NCI-H2227 (cell line): Measurements from ENCODE around the gene PCBP1.
"Not testable (repeated sequence)": the region's sequence is repeated elsewhere in the genome, so short reads cannot be mapped to it uniquely, and the experiment has no call there.

Experiments
- DNase-seq: peaks from one replicate; lab custom pipeline; 2025; ENCODE audit not compliant: unreplicated experiment; lab: John Stamatoyannopoulos, UW

PCBP1 gene

DNA sequence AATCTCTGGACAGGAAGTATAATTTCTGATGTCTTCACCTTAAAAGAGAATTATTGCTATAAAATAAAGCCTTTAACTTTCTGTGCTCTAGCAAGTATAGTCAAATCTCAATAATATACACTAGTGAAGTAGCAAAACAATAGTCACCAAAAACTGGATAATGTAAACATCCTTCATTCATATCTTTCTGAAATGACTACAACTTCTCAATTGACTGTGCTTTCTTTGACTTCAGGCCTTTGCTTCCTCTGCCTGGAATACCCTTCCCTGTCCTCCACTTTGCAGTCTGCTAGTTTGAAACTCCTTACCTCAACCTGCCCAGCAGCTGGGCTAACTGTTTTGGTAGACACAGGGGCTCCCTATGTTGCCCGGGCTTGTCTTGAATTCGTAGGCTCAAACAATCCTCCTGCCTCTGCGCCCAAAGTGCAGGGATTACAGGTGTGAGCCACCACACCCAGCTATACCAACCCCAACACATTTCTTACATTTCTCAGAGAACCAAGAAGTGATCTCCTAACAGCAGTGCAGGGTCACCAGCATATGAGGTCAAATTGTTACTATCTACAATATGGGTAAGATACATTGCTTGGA lies 6.6 kb upstream of the PCBP1 start:
- DNase-seq, result no peak

DNA sequence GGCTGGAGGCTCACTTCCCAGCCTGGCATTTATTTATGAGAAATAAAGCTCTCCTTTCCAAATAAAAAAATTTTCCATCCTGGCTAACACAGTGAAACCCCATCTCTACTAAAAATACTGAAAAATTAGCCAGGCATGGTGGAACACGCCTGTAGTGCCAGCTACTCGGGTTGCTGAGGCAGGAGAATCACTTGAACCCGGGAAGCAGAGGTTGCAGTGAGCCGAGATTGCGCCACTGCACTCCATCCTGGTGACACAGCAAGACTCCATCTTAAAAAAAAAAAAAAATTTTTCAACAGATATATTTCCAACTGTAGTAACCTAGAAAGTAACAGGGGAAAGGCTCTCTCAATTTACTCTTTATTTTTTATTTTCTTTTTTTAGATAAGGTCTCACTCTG lies 6.1 kb upstream of the PCBP1 start:
- DNase-seq, result no peak

- no peak for DNase-seq
Measured at GRCh38 chr2:70083344-70084156, 3.7 kb upstream of the PCBP1 start.

DNA sequence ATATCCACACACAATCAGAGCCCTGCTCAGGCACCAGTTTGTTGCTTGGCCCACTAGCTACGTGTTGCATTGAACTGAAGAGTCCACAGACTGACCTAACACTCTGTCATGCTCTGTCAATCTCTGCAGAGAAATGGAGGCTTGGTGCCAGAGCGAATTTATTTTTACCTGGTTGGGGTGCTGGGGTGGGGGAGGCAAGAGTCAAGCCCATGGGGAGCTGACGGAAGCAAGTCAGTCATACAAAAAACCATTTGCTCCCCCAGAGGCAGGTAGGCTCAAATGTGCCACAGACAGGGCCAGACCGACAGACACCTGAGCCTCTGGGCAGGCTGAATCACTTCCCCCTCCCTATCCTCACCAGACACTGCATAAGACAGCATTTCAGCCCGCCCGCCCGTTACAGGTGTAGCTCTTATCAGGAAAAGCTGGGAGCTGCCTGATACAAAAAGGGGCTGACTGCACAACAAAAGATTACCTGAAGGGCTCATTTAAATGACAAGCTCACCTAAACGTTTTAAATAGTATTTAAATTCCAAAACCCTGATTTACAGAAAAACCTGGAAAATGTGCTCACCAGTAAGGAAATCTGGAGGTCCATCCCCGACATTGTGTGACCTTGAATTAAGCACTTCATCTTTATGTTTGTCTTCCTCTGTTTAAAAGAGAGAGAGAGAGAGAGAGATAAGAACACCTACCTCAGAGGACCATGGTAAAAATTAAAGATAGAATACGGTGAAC lies 2.1 kb upstream of the PCBP1 start:
- peak; percentile 41 for DNase-seq

- DNase-seq, result peak; percentile 29
Measured at GRCh38 chr2:70085711-70086277, 1.5 kb upstream of the PCBP1 start.

GRCh38 chr2:70086278-70086837 lies 919 bp upstream of the PCBP1 start:
- peak; percentile 90 for DNase-seq

DNA sequence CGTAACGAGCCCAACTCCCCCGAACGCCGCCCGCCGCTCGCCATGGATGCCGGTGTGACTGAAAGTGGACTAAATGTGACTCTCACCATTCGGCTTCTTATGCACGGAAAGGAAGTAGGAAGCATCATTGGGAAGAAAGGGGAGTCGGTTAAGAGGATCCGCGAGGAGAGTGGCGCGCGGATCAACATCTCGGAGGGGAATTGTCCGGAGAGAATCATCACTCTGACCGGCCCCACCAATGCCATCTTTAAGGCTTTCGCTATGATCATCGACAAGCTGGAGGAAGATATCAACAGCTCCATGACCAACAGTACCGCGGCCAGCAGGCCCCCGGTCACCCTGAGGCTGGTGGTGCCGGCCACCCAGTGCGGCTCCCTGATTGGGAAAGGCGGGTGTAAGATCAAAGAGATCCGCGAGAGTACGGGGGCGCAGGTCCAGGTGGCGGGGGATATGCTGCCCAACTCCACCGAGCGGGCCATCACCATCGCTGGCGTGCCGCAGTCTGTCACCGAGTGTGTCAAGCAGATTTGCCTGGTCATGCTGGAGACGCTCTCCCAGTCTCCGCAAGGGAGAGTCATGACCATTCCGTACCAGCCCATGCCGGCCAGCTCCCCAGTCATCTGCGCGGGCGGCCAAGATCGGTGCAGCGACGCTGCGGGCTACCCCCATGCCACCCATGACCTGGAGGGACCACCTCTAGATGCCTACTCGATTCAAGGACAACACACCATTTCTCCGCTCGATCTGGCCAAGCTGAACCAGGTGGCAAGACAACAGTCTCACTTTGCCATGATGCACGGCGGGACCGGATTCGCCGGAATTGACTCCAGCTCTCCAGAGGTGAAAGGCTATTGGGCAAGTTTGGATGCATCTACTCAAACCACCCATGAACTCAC lies 673 bp downstream of the PCBP1 start:
- DNase-seq, result peak; percentile 51

DNA sequence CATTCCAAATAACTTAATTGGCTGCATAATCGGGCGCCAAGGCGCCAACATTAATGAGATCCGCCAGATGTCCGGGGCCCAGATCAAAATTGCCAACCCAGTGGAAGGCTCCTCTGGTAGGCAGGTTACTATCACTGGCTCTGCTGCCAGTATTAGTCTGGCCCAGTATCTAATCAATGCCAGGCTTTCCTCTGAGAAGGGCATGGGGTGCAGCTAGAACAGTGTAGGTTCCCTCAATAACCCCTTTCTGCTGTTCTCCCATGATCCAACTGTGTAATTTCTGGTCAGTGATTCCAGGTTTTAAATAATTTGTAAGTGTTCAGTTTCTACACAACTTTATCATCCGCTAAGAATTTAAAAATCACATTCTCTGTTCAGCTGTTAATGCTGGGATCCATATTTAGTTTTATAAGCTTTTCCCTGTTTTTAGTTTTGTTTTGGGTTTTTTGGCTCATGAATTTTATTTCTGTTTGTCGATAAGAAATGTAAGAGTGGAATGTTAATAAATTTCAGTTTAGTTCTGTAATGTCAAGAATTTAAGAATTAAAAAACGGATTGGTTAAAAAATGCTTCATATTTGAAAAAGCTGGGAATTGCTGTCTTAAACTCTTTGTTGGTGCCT lies 1.4 kb downstream of the PCBP1 start:
- DNase-seq, result peak; percentile 35

- peak; percentile 30 for DNase-seq
Measured at GRCh38 chr2:70089220-70089982, 2.1 kb downstream of the PCBP1 start.

DNA sequence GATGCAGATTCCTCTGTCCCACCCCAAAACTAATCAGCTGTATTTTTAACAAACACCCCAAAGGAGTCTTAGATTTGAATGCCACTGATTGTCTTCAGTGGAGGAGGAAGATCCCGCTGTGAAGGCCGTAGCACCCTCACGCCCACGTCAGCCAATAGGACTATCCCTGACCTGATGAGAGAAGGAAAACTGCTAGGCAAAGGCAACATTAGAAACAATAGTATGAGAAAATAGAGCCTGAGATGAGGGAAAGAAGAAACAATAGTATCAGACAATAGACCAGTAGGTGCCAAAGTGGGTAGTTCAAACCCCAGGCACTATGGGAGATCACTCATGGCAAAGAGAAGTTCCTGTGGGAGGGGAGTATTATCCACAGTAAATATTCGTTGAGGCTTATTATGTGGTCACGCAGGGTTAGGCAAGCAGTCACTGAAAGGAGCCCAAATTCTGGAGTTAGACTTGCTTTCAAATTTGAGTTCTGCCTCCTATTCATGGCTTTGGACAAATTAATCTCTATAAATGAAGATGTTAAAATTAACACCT lies 2.8 kb downstream of the PCBP1 start:
- DNase-seq, result no peak

- no peak for DNase-seq
Measured at GRCh38 chr2:70090706-70091334, 3.5 kb downstream of the PCBP1 start.

DNA sequence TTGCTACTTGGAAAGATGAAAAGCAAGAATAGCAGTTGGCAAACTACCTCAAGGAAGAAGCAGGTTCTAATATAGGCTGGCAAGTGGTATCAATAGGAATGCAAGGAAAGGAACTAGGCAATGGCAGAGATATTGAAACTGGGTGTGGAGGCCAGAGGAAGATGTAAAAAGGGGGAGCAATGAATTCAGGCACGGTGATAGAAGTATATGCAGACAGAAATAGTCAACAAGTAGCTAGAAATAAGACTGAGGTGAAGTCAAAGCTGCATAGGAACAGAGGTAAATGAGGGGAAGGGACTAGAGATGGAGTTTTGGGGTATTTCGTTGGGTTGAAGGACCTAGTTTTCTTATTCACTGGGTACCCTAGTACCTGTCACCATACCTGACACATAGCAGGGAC lies 4.1 kb downstream of the PCBP1 start:
- DNase-seq, result no peak

DNA sequence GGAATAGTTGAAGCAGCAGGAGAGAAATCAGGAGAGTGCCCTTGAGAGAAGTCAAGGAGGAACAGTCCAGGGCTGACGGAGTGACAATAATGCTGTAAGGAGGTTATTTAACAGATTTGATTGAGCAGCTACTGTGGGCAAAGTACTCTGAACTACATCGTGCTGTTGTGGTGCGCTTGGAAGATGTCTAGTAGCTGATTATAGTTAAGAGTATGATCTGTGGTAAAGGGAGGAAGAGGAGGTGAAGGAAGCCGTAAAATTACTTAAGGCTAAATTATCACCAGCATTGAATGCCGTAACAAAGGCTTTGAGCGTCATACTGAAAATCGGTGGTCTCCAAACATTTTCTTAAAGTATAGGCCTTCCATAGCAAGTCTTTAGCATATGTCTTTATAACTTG lies 4.5 kb downstream of the PCBP1 start:
- no peak for DNase-seq

DNA sequence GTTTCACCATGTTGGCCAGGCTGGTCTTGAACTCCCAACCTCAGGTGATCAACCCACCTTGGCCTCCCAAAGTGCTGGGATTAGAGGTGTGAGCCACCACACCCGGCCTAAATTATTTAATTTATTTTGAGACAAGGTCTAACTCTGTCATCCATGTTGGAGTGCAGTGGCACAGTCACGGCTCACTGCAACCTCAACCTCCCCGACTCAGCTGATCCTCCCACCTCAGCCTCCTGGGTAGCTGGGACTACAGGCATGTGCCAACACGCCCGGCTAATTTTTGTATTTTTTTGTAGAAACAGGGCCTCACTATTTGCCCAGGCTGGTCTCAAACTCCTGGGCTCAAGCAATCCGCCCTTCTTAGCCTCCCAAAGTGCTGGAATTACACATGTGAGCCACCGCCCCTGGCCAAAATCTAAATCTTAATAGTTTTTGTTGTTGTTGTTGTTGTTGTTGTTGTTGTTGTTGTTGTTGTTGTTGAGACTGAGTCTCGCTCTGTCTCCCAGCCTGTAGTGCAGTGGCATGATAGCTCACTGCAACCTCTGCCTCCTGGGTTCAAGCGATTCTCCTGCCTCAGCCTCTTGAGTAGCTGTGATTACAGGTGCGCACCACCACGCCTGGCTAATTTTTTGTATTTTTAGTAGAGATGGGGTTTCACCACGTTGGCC lies 5.4 kb downstream of the PCBP1 start:
- DNase-seq, result not testable (repeated sequence)

DNA sequence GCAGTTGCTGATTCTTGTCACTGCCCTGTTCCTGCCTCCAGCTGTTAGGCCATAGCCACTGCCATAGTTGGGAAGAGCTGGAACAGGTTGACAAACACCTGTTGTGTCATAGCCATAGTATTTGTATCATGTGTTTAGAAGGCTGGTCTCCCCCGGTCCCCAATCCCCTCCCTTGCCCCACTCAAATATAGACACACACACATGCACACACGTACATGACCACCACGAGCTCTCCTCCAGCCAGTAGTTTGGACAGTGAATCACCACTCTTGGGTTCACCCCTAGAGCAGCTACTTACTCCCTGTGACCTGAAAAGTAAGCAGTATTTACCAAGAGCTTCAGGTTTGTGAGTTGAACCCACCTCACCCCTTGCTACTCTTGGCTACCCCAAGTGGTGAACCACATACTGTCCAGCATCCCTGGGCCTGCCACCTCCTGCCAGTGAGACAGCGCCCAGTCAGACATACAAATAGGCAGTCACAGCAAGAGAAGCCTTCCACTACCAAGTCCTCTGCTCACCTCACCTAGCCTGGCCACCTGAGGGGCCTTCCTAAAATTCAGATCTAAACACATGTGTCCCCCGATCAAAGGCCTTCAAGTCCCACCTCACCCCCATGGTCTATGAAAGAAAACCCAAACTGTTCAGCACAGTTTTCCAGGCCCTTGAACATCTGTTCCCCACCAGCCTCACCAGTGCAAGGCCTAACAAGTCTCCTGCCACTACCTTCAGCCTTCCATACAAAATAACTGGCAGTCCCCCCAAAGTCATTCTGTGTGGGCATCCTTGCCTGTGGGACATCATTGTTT lies 7.1 kb downstream of the PCBP1 start:
- no peak for DNase-seq

DNA sequence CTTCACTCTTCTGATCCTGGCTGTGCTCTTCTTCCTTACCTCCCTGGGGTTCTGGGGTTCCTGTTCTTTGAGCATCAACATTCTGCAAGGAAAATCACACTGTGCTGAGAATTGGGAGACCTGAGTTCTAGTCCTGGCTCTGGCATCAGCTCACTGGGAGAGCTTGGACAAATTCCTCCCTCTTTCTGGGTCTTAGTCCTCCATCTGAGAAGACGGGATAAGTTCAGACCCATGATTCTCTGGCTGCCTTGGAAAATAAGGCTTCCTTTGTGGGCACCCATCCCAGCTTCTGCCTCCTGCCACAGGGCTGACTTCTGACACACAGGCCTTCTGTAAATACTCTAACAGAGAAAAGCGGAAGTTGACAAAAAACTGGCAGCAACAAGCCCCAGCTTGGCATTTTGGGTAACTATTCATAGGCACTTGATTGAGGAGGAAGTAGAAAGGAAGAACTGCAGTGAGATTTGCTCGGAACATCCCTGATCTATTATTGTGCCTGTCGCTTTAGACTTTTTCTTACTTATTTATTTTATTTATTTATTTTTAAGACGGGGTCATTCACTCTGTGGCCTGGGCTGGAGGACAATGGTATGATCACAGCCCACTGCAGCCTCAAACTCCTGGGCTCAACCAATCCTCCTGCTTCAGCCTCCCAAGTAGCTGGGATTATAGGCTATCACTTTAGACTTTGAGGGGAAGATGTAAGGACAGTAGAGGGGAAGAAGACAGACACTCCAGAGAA lies 7.9 kb downstream of the PCBP1 start:
- no peak for DNase-seq
